ENCODE results near the gene LRMDA.

DNA sequence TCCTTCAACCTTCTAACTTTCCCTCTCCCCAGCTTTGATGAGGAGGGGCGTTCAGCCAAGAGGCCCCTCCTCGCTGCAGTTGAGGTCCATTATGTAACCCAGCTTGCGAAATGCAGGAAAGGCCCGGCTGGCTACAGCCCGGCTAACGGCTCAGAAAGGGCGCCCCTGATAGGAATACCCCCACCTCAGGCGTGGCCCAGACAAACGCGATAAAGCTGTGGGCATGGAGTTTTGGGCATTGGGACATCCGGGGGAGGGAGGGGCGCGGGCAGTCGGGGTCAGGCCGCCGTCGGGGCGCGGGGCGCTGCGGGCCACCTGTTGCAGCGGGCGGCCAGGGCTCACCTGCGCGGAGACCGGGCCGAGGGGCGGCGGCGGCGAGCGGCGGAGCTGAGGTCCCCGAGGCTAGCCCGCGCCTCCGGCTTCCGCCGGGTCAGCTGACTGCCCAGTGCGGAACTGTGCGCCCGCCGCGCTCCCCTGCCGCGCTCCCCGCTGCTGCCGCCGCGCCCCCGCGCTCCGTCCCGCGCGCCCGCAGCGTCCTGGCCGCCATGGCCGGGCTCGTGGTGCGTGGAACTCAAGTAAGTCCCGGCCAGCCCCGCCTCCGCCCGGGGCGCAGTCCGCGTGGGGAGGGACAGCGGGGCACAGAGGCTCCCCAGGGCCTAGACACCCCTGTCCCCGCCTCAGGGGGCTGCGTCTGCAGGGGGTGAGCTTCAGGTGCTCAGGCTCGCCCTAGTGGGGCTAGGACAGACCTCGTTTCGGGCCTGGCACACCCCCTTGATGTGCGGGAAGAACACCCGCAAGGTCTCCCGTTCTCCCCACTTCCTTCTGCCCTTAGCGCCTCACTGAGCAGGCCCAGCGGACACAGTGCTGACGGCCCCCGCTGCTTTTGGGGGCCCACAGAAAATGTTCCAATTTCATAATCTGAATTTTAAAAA is at the start of gene LRMDA:
- TF ChIP-seq EZH2 (IDR thresholded peaks at IDR 0.05; ENCODE audit: borderline replicate concordance, low read depth, low read length, severe bottlenecking), result no peak
- TF ChIP-seq CTCF (IDR thresholded peaks at IDR 0.05; ENCODE audit: borderline replicate concordance, extremely low read depth, low read length, poor library complexity, severe bottlenecking), result no peak

All from DND-41 (cell line).